ENCODE data around the gene CTNNA2. TPM values are rescaled to one million over a fixed set of nuclear protein-coding genes. Genes with fewer than 3 reads are reported as not detected.
"Not testable (repeated sequence)": the region's sequence is repeated elsewhere in the genome, so short reads cannot be mapped to it uniquely, and the experiment has no call there.

The CTNNA2 gene
- polyA plus RNA-seq, 2 of the 4 experiments (the other 2 are of a cell fraction) = 0.50 to 0.94 TPM

DNA sequence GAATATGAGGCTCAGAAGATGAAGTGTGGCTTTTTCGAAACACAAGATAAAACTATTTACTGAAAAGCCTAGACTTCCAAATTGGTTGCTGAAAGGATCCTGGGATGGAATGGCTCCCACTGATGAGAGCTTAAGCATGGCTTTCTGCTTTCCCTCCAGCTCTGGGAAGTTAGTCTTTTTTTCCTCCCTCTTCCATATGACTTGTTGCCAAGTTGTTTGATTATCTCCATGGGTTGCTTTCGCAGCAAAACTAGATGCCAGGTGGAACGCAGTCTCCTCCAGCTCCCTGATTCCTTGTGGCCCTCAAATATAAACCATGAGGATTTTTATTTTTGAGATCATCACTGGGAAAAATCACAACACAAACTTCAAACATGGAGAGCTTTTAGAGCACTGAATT, 515.2 kb downstream of the CTNNA2 start:
- FAIRE-seq = no peak
- Histone ChIP-seq H3K4me1 (no peaks in the 10 kb centered on the region), H3K9me3 (peaks cover 2% of the 10 kb centered on the region; the same call in 1 of the 3 replicates), H3K27ac (no peak overlapping the region), H3K4me3 (no peak overlapping the region), H3K4me2 (no peak overlapping the region)
- ChIA-PET CTCF (no interaction called here), POLR2A (no interaction called here)
- TF ChIP-seq PBX3 (IDR thresholded peaks at IDR 0.05) = no peak
- no peak for ATAC-seq
- 35% methylated on average over 3 of the region's 3 CpGs for WGBS (ENCODE audit: missing lambda C conversion rate)
- DNase-seq (ENCODE audit: low read depth in 1 of 2, low spot score in 1 of 2) = no peak

DNA sequence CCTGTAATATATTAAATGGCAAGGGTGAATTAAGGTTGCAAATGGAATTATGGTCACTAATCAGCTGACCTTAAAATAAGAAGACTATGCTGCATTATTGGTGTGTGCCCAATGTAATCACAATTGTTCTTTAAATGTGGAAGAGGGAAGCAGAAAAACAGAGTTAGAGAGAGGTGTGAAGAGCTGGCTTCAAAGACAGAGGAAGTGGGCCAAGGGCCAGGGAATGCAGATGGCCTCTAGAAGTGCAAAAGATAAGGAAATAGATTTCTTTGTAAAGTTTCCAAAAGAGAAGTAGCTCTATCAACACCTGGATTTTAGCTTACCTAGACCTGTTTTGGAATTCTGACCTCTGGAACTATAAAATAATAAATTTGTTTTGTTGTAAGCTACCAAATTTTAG, 515.7 kb downstream of the CTNNA2 start:
- ChIA-PET POLR2A (no interaction called here), CTCF (no interaction called here)
- no peaks in the 10 kb centered on the region for H3K4me1 ChIP-seq
- no peak for TF ChIP-seq ESRRA (IDR thresholded peaks at IDR 0.05; ENCODE audit: borderline replicate concordance, low read length)
- no peak for TF ChIP-seq HOXB13 (CRISPR knock-in tag; IDR thresholded peaks at IDR 0.05; ENCODE audit: low read depth)
- no peak for TF ChIP-seq ZC3H11A (IDR thresholded peaks at IDR 0.05)
- DNase-seq (ENCODE audit: low read depth in 1 of 2, low spot score in 1 of 2) (no peak), ATAC-seq (no peak), FAIRE-seq (no peak)
- H3K9me3 ChIP-seq = no peaks in the 10 kb centered on the region
- H3K4me2 ChIP-seq = no peak overlapping the region
- H3K4me3 ChIP-seq = no peak overlapping the region
- no peak overlapping the region for H3K27ac ChIP-seq

GRCh38 chr2:80030135-80030534, 517.3 kb downstream of the CTNNA2 start:
- TF ChIP-seq FOSL2 (IDR thresholded peaks at IDR 0.05) = no peak
- no peak for TF ChIP-seq FOSL2 (CRISPR knock-in tag; IDR thresholded peaks at IDR 0.05)
- no peak for TF ChIP-seq CTCF (IDR thresholded peaks at IDR 0.05)
- Histone ChIP-seq H3K27ac (no peak overlapping the region), H3K4me2 (no peak overlapping the region), H3K9me3 (no peaks in the 10 kb centered on the region), H3K4me1 (no peaks in the 10 kb centered on the region), H3K4me3 (no peak overlapping the region)
- ATAC-seq (no peak), FAIRE-seq (no peak), DNase-seq (ENCODE audit: low read depth in 1 of 2, low spot score in 1 of 2) (no peak)
- WGBS (ENCODE audit: missing lambda C conversion rate) = 11% methylated on average over 2 of the region's 2 CpGs
- CTCF ChIA-PET = no interaction called here
- POLR2A ChIA-PET = no interaction called here

DNA sequence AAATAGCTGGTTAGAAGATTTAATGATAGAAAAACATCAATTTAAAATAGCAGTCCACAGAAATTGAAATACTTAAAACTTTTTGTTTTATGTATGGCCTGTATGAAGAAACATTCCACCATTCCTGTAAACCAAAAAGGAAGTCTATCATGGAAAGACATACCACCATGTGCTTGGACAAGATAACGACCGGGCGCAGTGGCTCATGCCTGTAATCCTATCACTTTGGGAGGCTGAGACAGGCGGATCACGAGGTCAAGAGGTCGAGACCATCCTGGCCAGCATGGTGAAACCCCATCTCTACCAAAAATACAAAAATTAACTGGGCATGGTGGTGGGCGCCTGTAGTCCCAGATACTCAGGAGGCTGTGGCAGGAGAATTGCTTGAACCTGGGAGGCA, 519.8 kb downstream of the CTNNA2 start:
- H3K9me3 ChIP-seq; H3K4me3 ChIP-seq; ATAC-seq; DNase-seq (ENCODE audit: low read depth in 1 of 2, low spot score in 1 of 2); H3K27ac ChIP-seq; FAIRE-seq; CTCF ChIA-PET; H3K4me2 ChIP-seq; H3K4me1 ChIP-seq; POLR2A ChIA-PET: not testable (repeated sequence)
- WGBS (ENCODE audit: missing lambda C conversion rate) = 34% methylated on average over 7 of the region's 7 CpGs

GRCh38 chr2:80035749-80036285, 523.0 kb downstream of the CTNNA2 start:
- FAIRE-seq = no peak
- DNase-seq (ENCODE audit: low read depth in 1 of 2, low spot score in 1 of 2) = no peak
- ATAC-seq = no peak
- no peaks in the 10 kb centered on the region for H3K4me1 ChIP-seq
- POLR2A ChIA-PET = no interaction called here
- no peak overlapping the region for H3K27ac ChIP-seq
- TF ChIP-seq NPAS2 (CRISPR knock-in tag; IDR thresholded peaks at IDR 0.05; ENCODE audit: borderline replicate concordance) = no peak
- TF ChIP-seq BHLHE40 (IDR thresholded peaks at IDR 0.05; ENCODE audit: low read depth, low read length) = no peak
- TF ChIP-seq RARB (CRISPR knock-in tag; IDR thresholded peaks at IDR 0.05) = no peak
- no peak for TF ChIP-seq HOXB13 (CRISPR knock-in tag; IDR thresholded peaks at IDR 0.05; ENCODE audit: low read depth)
- no peak for TF ChIP-seq NR3C1 (IDR thresholded peaks at IDR 0.05)
- no peak for TF ChIP-seq EHF (CRISPR knock-in tag; IDR thresholded peaks at IDR 0.05)
- no peak for TF ChIP-seq EHMT2 (IDR thresholded peaks at IDR 0.05; ENCODE audit: low read depth)
- TF ChIP-seq ZNF302 (CRISPR knock-in tag; IDR thresholded peaks at IDR 0.05) = no peak
- TF ChIP-seq NFE2L2 (conservative IDR thresholded peaks at IDR 0.05; ENCODE audit: low read length) = no peak
- TF ChIP-seq FOXS1 (CRISPR knock-in tag; IDR thresholded peaks at IDR 0.05) = no peak
- no peak for TF ChIP-seq SMC3 (IDR thresholded peaks at IDR 0.05)
- no peak overlapping the region for H3K4me3 ChIP-seq
- no peak overlapping the region for H3K4me2 ChIP-seq
- CTCF ChIA-PET = no interaction called here
- 27% methylated on average over 5 of the region's 5 CpGs for WGBS (ENCODE audit: missing lambda C conversion rate)
- no peaks in the 10 kb centered on the region for H3K9me3 ChIP-seq

Measured in A549 (cell line).